Retinal pigment epithelial cell (primary cell): Measurements from ENCODE around the gene LZTFL1.
A peak's percentile ranks its signal among the peaks of the same experiment; 100 is the strongest.

ENCODE experiments used
- DNase-seq: peaks from one replicate; pipeline ENCODE4 v3.0.0-alpha.2; 2010; ENCODE audit warnings: low read depth
- H3K4me3 ChIP-seq: 2 replicates; pipeline ENCODE4 v1.5.1; 2011; ENCODE audit warnings: mild to moderate bottlenecking, low read length, control low read depth, moderate library complexity
- CTCF ChIP-seq: conservative IDR thresholded peaks from 2 replicates; pipeline ENCODE4 v1.5.1; 2011; ENCODE audit warnings: low read depth, low read length, control low read depth, inconsistent platforms

LZTFL1 gene

GRCh38 chr3:45787551-45787950 lies 54.4 kb downstream of the LZTFL1 start:
- no peak for TF ChIP-seq CTCF
- H3K4me3 ChIP-seq, result no peak overlapping the region
- DNase-seq, result no peak

GRCh38 chr3:45786801-45787495 lies 55.0 kb downstream of the LZTFL1 start:
- no peak for DNase-seq
- H3K4me3 ChIP-seq, result no peak overlapping the region
- TF ChIP-seq CTCF, result no peak

- no peak for TF ChIP-seq CTCF
- DNase-seq, result no peak
- no peak overlapping the region for H3K4me3 ChIP-seq
Measured at GRCh38 chr3:45785605-45786150, 56.2 kb downstream of the LZTFL1 start.

GRCh38 chr3:45783667-45784066 lies 58.3 kb downstream of the LZTFL1 start:
- TF ChIP-seq CTCF, result peak; percentile 11
- DNase-seq, result no peak

GRCh38 chr3:45782381-45782780 lies 59.5 kb downstream of the LZTFL1 start:
- no peak for DNase-seq
- H3K4me3 ChIP-seq, result no peak overlapping the region
- TF ChIP-seq CTCF, result no peak

More at GRCh38 chr3:45783667-45784066, 58.3 kb downstream of the LZTFL1 start:
- H3K4me3 ChIP-seq, result no peak overlapping the region

GRCh38 chr3:45781841-45782240 lies 60.1 kb downstream of the LZTFL1 start:
- DNase-seq, result no peak
- H3K4me3 ChIP-seq, result no peak overlapping the region
- TF ChIP-seq CTCF, result no peak

- DNase-seq, result no peak
- no peak for TF ChIP-seq CTCF
- no peak overlapping the region for H3K4me3 ChIP-seq
Measured at GRCh38 chr3:45781271-45781670, 60.6 kb downstream of the LZTFL1 start.
